HCT116 (cell line): ENCODE data around the gene ANAPC1. TPM values are rescaled to one million over a fixed set of nuclear protein-coding genes. Genes with fewer than 3 reads are reported as not detected.
"Not testable (repeated sequence)": the region's sequence is repeated elsewhere in the genome, so short reads cannot be mapped to it uniquely, and the experiment has no call there.

Experiments used
- ATAC-seq: fragments of 200-7000 bp; cut with Tn5 transposase; 2 replicates; pipeline ENCODE4 v1.9.1; 2020; ENCODE audit warnings: mild to moderate bottlenecking, moderate library complexity
- BruUV-seq: library from RNA; stranded (reverse); fragments of 400-500 nt; replicated peaks from 2 replicates; lab custom pipeline; 2021; lab: Mats Ljungman, UMichigan
- CTCF ChIA-PET: fragments of 300-600 bp; sonication (Branson Sonifier 250); formaldehyde crosslinking; loops from one replicate; lab custom pipeline; 2021; ENCODE audit warnings: antibody characterized with exemption; lab: Charles Lee
- POLR2A ChIA-PET: fragments of 300-600, 350-600 bp; sonication (Branson Sonifier 250); formaldehyde crosslinking; loops from one replicate; lab custom pipeline; 2021; ENCODE audit warnings: antibody characterized with exemption; lab: Charles Lee
- RAD21 ChIA-PET, 2 experiments: fragments of 300-600 bp; sonication (Branson Sonifier 250); formaldehyde crosslinking; loops; one replicate each; lab custom pipeline; 2023; ENCODE audit warnings: low total read pairs in 2 of 2; ENCODE audit not compliant: uncharacterized antibody in 2 of 2, unreplicated experiment in 2 of 2, low non-redundant PET in 1 of 2; lab: Charles Lee
- DNase-seq: peaks from one replicate; pipeline ENCODE4 v3.0.0-alpha.2; 2010; ENCODE audit warnings: low read depth, low spot score
- H2AFZ ChIP-seq: fragments of 200-600 bp; shearing (Covaris generic), sonication (generic); 2 replicates; pipeline ENCODE4 v1.6.1; 2017; ENCODE audit warnings: low read depth, mixed run types, mixed read lengths, antibody characterized with exemption, low read length; ENCODE audit not compliant: poor library complexity, severe bottlenecking
- H3K27ac ChIP-seq: 2 replicates; pipeline ENCODE4 v1.5.1; 2012; ENCODE audit warnings: low read depth, low read length
- H3K27me3 ChIP-seq: fragments of 200-600 bp; sonication (generic); 2 replicates; pipeline ENCODE4 v1.6.1; 2016; ENCODE audit warnings: mixed run types, low read length, mixed read lengths; ENCODE audit not compliant: insufficient read depth
- H3K36me3 ChIP-seq, 2 experiments: fragments of 200-500 bp in 1 of 2; fragments of 200-600 bp in 1 of 2; sonication (Bioruptor generic) in 1 of 2; sonication (generic) in 1 of 2; 2 replicates each; pipeline versions ENCODE4 v1.5.1 to v1.6.1; 2014 to 2016; ENCODE audit warnings: low read length in 2 of 2, inconsistent platforms in 1 of 2, mixed read lengths in 1 of 2, mixed run types in 1 of 2; ENCODE audit not compliant: insufficient read depth in 2 of 2, control insufficient read depth in 1 of 2
- H3K4me1 ChIP-seq, 2 experiments: fragments of 200-600 bp in 1 of 2; sonication (generic) in 1 of 2; 2 replicates each; pipeline versions ENCODE4 v1.5.1 to v1.6.1; 2012 to 2017; ENCODE audit warnings: low read length in 2 of 2, inconsistent platforms in 1 of 2, mild to moderate bottlenecking in 1 of 2, mixed read lengths in 1 of 2, mixed run types in 1 of 2, moderate library complexity in 1 of 2; ENCODE audit not compliant: insufficient read depth in 2 of 2, control insufficient read depth in 1 of 2
- H3K4me2 ChIP-seq: fragments of 200-600 bp; sonication (generic); 2 replicates; pipeline ENCODE4 v1.6.1; 2017; ENCODE audit warnings: mixed run types, low read length, mixed read lengths
- H3K4me3 ChIP-seq, 2 experiments: fragments of 200-600 bp in 1 of 2; sonication (generic) in 1 of 2; replicated peaks in 1 of 2; 2 replicates each; pipeline ENCODE4 v1.5.1; 2011 to 2016; ENCODE audit warnings: low read length in 2 of 2, control low read depth in 1 of 2, low read depth in 1 of 2, mild to moderate bottlenecking in 1 of 2, mixed read lengths in 1 of 2, mixed run types in 1 of 2
- H3K79me2 ChIP-seq: fragments of 200-600 bp; sonication (generic); 2 replicates; pipeline ENCODE4 v1.6.1; 2017; ENCODE audit warnings: mild to moderate bottlenecking, mixed run types, low read length, moderate library complexity, mixed read lengths; ENCODE audit not compliant: insufficient read depth
- H3K9ac ChIP-seq: fragments of 200-600 bp; sonication (generic); 2 replicates; pipeline ENCODE4 v1.6.1; 2016; ENCODE audit warnings: low read length, mixed read lengths
- H3K9me2 ChIP-seq: fragments of 200-600 bp; sonication (generic), shearing (Covaris generic); 2 replicates; pipeline ENCODE4 v1.6.1; 2017; ENCODE audit warnings: mixed run types, mild to moderate bottlenecking, moderate library complexity; ENCODE audit not compliant: insufficient read depth
- H3K9me3 ChIP-seq, 2 experiments: fragments of 200-500 bp in 1 of 2; fragments of 200-600 bp in 1 of 2; sonication (Bioruptor generic) in 1 of 2; sonication (generic) in 1 of 2; 2 replicates each; pipeline ENCODE4 v1.6.1; 2014 to 2017; ENCODE audit warnings: low read length in 2 of 2, mixed read lengths in 2 of 2, inconsistent platforms in 1 of 2, low read depth in 1 of 2, mild to moderate bottlenecking in 1 of 2, mixed run types in 1 of 2, moderate library complexity in 1 of 2; ENCODE audit not compliant: control insufficient read depth in 1 of 2, insufficient read depth in 1 of 2
- H4K20me1 ChIP-seq: fragments of 200-600 bp; sonication (generic), shearing (Covaris generic); 2 replicates; pipeline ENCODE4 v1.6.1; 2017; ENCODE audit warnings: mixed run types, mild to moderate bottlenecking, moderate library complexity; ENCODE audit not compliant: insufficient read depth
- CTCF ChIP-seq, 3 experiments: fragments of 200-600 bp in 1 of 3; sonication (generic) in 1 of 3; IDR thresholded peaks in 2 of 3; conservative IDR thresholded peaks in 1 of 3; 2 replicates each; pipeline ENCODE4 v1.5.1; 2012 to 2017; ENCODE audit warnings: low read depth in 2 of 3, low read length in 2 of 3, antibody characterized with exemption in 1 of 3, borderline replicate concordance in 1 of 3, control low read depth in 1 of 3, mild to moderate bottlenecking in 1 of 3, mixed read lengths in 1 of 3, mixed run types in 1 of 3, moderate library complexity in 1 of 3; ENCODE audit not compliant: insufficient read depth in 1 of 3
- RAD21 ChIP-seq: IDR thresholded peaks from 2 replicates; pipeline ENCODE4 v1.6.1; 2012; ENCODE audit warnings: low read depth, mild to moderate bottlenecking
- intact Hi-C: fragments of 100-400 bp; cut with micrococcal nuclease; formaldehyde crosslinking; loops from 2 replicates; pipeline ENCODE4 v1.10.0; 2022
- total RNA-seq: library from RNA; stranded (reverse); gene quantifications from one replicate; pipeline ENCODE4 v1.2.1, GENCODE V29; 2021; ENCODE audit not compliant: unreplicated experiment

ANAPC1 gene
- total RNA-seq, 1 experiment from 2014 or later, result 76.5 TPM

- not testable (repeated sequence) for DNase-seq
Measured at GRCh38 chr2:111727611-111728110, 156.3 kb downstream of the ANAPC1 start.

GRCh38 chr2:111725742-111726141 is 158.3 kb downstream of the ANAPC1 start:
- H3K27ac ChIP-seq, H3K4me3 ChIP-seq, CTCF ChIA-PET, H2AFZ ChIP-seq, H3K27me3 ChIP-seq, H3K9me3 ChIP-seq, H3K4me2 ChIP-seq, H3K4me1 ChIP-seq, POLR2A ChIA-PET, intact Hi-C loops, H3K9me2 ChIP-seq, H3K9ac ChIP-seq, DNase-seq, H4K20me1 ChIP-seq, H3K79me2 ChIP-seq, RAD21 ChIA-PET, H3K36me3 ChIP-seq, BruUV-seq: not testable (repeated sequence)
- peak; percentile 97 for ATAC-seq
- TF ChIP-seq CTCF (IDR thresholded peaks at IDR 0.05 in 2 of 3, conservative IDR thresholded peaks at IDR 0.05 in 1 of 3; ENCODE audit: borderline replicate concordance in 1 of 3, insufficient read depth in 1 of 3, low read depth in 2 of 3, low read length in 2 of 3) (peak in 2 of 3 experiments; percentile 23 to 44; a peak in 2 of 6 replicates), RAD21 (peak; percentile 60)

More at GRCh38 chr2:111727611-111728110, 156.3 kb downstream of the ANAPC1 start:
- H3K4me3 ChIP-seq, H2AFZ ChIP-seq, H3K27ac ChIP-seq, H3K4me1 ChIP-seq, H4K20me1 ChIP-seq, H3K79me2 ChIP-seq, CTCF ChIA-PET, RAD21 ChIA-PET, H3K4me2 ChIP-seq, H3K9me3 ChIP-seq, POLR2A ChIA-PET, H3K36me3 ChIP-seq, H3K27me3 ChIP-seq, H3K9ac ChIP-seq, H3K9me2 ChIP-seq, ATAC-seq, BruUV-seq, intact Hi-C loops: not testable (repeated sequence)

- POLR2A ChIA-PET, H2AFZ ChIP-seq, RAD21 ChIA-PET, H3K4me3 ChIP-seq, H3K79me2 ChIP-seq, H3K27ac ChIP-seq, H3K9ac ChIP-seq, H4K20me1 ChIP-seq, DNase-seq, CTCF ChIA-PET, H3K9me2 ChIP-seq, ATAC-seq, H3K4me1 ChIP-seq, BruUV-seq, H3K27me3 ChIP-seq, intact Hi-C loops, H3K36me3 ChIP-seq, H3K9me3 ChIP-seq, H3K4me2 ChIP-seq: not testable (repeated sequence)
Measured at GRCh38 chr2:111719610-111720009, 164.4 kb downstream of the ANAPC1 start.
